Progenitor cell of endocrine pancreas (in vitro differentiated cells): Measurements from ENCODE around the gene PROX2. TPM values are rescaled to one million over a fixed set of nuclear protein-coding genes. Genes with fewer than 3 reads are reported as not detected.

Source experiments
- DNase-seq: peaks from one replicate; pipeline ENCODE4 v3.0.0; 2021; ENCODE audit warnings: low spot score; ENCODE audit not compliant: unreplicated experiment
- H3K27ac Mint-ChIP-seq: 2 replicates; pipeline ENCODE4 v1.8.0; 2021; ENCODE audit warnings: mild to moderate bottlenecking, moderate library complexity, mixed read lengths
- H3K27me3 Mint-ChIP-seq: 2 replicates; pipeline ENCODE4 v1.8.0; 2021; ENCODE audit warnings: mixed read lengths
- H3K36me3 Mint-ChIP-seq: 2 replicates; pipeline ENCODE4 v1.8.0; 2022; ENCODE audit warnings: mixed read lengths; ENCODE audit not compliant: insufficient read depth
- H3K4me1 Mint-ChIP-seq: 2 replicates; pipeline ENCODE4 v1.8.0; 2021; ENCODE audit warnings: low read depth, mixed read lengths
- H3K4me3 Mint-ChIP-seq: 2 replicates; pipeline ENCODE4 v1.8.0; 2021; ENCODE audit warnings: low read depth, mild to moderate bottlenecking, moderate library complexity, mixed read lengths
- H3K9me3 Mint-ChIP-seq: 2 replicates; pipeline ENCODE4 v1.8.0; 2021; ENCODE audit warnings: low read depth, mixed read lengths
- CTCF ChIP-seq: fragments of 200-600 bp; sonication (generic); IDR thresholded peaks from one replicate; pipeline ENCODE4 v1.5.0; 2021; ENCODE audit warnings: antibody characterized with exemption, mild to moderate bottlenecking; ENCODE audit not compliant: unreplicated experiment
- total RNA-seq: library from RNA; stranded (reverse); gene quantifications from 2 replicates; pipeline ENCODE4 v1.2.1, GENCODE V29; 2021

PROX2 gene
- total RNA-seq, 1 donor from 2014 or later, result not detected

- Mint-ChIP-seq H3K4me3 (no peak overlapping the region), H3K27ac (no peak overlapping the region), H3K4me1 (no peaks in the 10 kb centered on the region), H3K9me3 (no peaks in the 10 kb centered on the region), H3K36me3 (no peaks in the 10 kb centered on the region), H3K27me3 (peaks cover 12% of the 10 kb centered on the region)
- peak; percentile 84 for DNase-seq
- TF ChIP-seq CTCF, result peak; percentile 89
Observed at GRCh38 chr14:74860899-74861733, 14.8 kb downstream of the PROX2 start.

GRCh38 chr14:74859757-74860552 is 16.0 kb downstream of the PROX2 start:
- TF ChIP-seq CTCF, result no peak
- no peak overlapping the region for H3K27ac Mint-ChIP-seq
- peaks cover 8% of the 10 kb centered on the region for H3K27me3 Mint-ChIP-seq
- H3K4me3 Mint-ChIP-seq, result no peak overlapping the region
- H3K36me3 Mint-ChIP-seq, result no peaks in the 10 kb centered on the region
- no peaks in the 10 kb centered on the region for H3K9me3 Mint-ChIP-seq
- no peaks in the 10 kb centered on the region for H3K4me1 Mint-ChIP-seq
- no peak for DNase-seq

GRCh38 chr14:74858022-74858421 is 17.9 kb downstream of the PROX2 start:
- H3K36me3 Mint-ChIP-seq, result no peaks in the 10 kb centered on the region
- H3K27ac Mint-ChIP-seq, result no peak overlapping the region
- no peaks in the 10 kb centered on the region for H3K27me3 Mint-ChIP-seq
- DNase-seq, result no peak
- H3K4me3 Mint-ChIP-seq, result no peak overlapping the region
- H3K4me1 Mint-ChIP-seq, result peaks cover 2% of the 10 kb centered on the region
- no peaks in the 10 kb centered on the region for H3K9me3 Mint-ChIP-seq
- TF ChIP-seq CTCF, result no peak

- no peaks in the 10 kb centered on the region for H3K36me3 Mint-ChIP-seq
- no peak overlapping the region for H3K27ac Mint-ChIP-seq
- peaks cover 2% of the 10 kb centered on the region for H3K4me1 Mint-ChIP-seq
- DNase-seq, result no peak
- H3K4me3 Mint-ChIP-seq, result no peak overlapping the region
- H3K9me3 Mint-ChIP-seq, result no peaks in the 10 kb centered on the region
- no peak for TF ChIP-seq CTCF
- H3K27me3 Mint-ChIP-seq, result no peaks in the 10 kb centered on the region
Observed at GRCh38 chr14:74856366-74856765, 19.6 kb downstream of the PROX2 start.

GRCh38 chr14:74855945-74856344 is 20.0 kb downstream of the PROX2 start:
- H3K27me3 Mint-ChIP-seq, result no peaks in the 10 kb centered on the region
- H3K9me3 Mint-ChIP-seq, result no peaks in the 10 kb centered on the region
- peaks cover 2% of the 10 kb centered on the region for H3K4me1 Mint-ChIP-seq
- H3K4me3 Mint-ChIP-seq, result no peak overlapping the region
- H3K36me3 Mint-ChIP-seq, result no peaks in the 10 kb centered on the region
- DNase-seq, result no peak
- no peak for TF ChIP-seq CTCF
- H3K27ac Mint-ChIP-seq, result no peak overlapping the region
